Stomach (tissue), 4 donors: ENCODE measurements around the gene RANGRF.

Experiments used
- CTCF ChIP-seq, 7 experiments: fragments of 450-650 bp in 4 of 7; fragments of 200-600 bp in 3 of 7; sonication (generic) in 3 of 7; IDR thresholded peaks; one replicate each; pipeline ENCODE4 v1.5.1; 2016 to 2019; ENCODE audit warnings: antibody characterized with exemption in 7 of 7, control low read depth in 2 of 7, mild to moderate bottlenecking in 1 of 7
- POLR2A ChIP-seq, 4 donors: fragments of 450-650 bp; IDR thresholded peaks; one replicate each; pipeline ENCODE4 v1.6.1; 2016; ENCODE audit warnings: antibody characterized with exemption in 4 of 4, control low read depth in 2 of 4, mild to moderate bottlenecking in 1 of 4, moderate library complexity in 1 of 4
- POLR2AphosphoS5 ChIP-seq, 3 donors: sonication (generic); formaldehyde crosslinking; IDR thresholded peaks; one replicate each; pipeline ENCODE4 v1.6.1; 2016; ENCODE audit warnings: antibody characterized with exemption in 3 of 3

GRCh38 chr17:8273884-8274444 is 14.5 kb upstream of the RANGRF start:
- TF ChIP-seq CTCF (IDR thresholded peaks at IDR 0.05) = no peak
- TF ChIP-seq POLR2AphosphoS5 (IDR thresholded peaks at IDR 0.05) = no peak
- TF ChIP-seq POLR2A (IDR thresholded peaks at IDR 0.05) = no peak
